ENCODE measurements around the gene TM4SF1.
A peak's percentile ranks its signal among the peaks of the same experiment; 100 is the strongest.

The TM4SF1 gene

GRCh38 chr3:149374793-149375500 lies 2.5 kb downstream of the TM4SF1 start:
- peak; percentile 45 to 78 for DNase-seq

- no peak for DNase-seq
Measured at GRCh38 chr3:149374391-149374790, 3.1 kb downstream of the TM4SF1 start.

GRCh38 chr3:149373235-149374125 lies 4.0 kb downstream of the TM4SF1 start:
- peak; percentile 66 to 95 for DNase-seq

- no peak for DNase-seq
Measured at GRCh38 chr3:149371723-149372114, 5.7 kb downstream of the TM4SF1 start.

- DNase-seq: peak; percentile 41 to 55
Measured at GRCh38 chr3:149371001-149371722, 6.3 kb downstream of the TM4SF1 start.

DNA sequence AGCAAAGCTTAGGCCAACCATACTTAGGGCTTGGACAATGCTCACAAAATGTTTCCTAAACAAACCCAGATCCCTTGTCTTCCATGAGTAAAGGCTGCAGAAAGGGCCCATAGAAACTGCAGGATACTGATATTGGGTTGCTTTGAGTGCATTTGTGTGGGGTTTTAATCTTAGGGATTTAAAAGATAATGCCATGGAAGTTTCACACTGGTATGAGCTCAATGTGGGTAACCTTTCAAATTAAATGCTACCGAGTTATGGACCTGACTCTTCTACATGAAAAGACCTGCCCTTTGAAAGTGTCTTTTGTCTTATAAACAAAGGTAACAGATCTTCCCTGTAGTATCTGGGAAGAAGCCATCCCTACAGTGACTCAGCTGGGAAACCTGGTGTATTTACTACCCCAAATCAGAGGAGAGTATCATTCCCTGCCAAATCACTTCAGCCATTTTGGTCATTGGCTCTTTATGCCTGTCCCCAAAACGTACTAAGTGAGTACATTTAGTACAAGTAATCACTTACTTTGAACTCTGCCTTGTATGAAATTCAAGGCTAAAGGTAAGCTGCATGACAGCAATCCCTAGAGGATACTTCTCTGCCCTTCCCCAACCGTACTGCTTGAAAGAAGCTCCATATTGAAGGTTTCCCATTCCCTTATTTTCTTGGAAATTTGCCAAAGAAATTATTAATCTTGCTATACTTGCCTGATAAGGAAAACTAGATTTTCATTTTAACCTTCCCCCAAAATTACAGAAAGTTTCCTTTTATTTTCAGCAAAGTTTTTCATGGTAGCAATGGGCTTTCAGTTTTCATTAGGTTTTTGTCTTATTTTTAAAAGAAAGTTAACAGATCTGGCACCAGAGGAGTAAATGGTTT lies 7.2 kb downstream of the TM4SF1 start:
- no peak for DNase-seq

DNA sequence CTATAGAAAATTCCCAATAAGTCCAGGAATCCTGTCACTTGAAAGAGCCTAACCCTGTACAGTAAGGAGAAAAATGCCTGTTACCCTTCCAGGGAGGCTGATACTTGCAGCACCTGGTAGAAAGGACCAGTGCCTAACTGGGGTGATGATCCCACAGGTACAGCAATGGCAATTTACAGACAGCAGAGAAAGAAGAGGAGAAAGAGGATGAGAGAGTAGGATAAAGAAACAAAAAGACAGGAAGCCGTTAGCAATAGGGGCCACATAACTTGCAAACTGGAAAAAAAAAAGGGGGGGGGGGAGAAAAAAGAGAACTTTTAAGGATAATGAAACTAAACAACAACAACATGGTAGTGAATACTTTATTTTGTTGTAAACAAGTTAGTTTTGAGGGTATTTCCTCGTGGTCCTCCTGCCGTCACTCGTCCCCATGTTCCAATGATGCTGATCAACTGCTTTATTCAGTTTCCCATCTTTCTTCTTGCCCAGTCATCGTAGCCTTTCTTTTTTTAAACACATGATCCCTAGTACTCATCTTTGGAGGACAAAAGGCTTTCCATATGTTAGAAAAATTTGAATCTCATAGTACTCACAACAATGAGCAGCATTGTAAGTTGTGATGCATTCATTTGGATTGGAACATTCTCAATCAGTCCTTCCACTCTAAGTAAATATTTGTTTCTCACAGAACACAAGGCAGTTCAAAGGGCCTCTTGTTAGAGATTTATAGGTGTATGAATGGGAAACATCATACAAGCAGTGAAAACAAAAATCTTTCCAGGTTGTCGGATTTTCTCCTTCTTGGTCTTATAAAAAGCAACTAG lies 8.6 kb downstream of the TM4SF1 start:
- DNase-seq: no peak

DNA sequence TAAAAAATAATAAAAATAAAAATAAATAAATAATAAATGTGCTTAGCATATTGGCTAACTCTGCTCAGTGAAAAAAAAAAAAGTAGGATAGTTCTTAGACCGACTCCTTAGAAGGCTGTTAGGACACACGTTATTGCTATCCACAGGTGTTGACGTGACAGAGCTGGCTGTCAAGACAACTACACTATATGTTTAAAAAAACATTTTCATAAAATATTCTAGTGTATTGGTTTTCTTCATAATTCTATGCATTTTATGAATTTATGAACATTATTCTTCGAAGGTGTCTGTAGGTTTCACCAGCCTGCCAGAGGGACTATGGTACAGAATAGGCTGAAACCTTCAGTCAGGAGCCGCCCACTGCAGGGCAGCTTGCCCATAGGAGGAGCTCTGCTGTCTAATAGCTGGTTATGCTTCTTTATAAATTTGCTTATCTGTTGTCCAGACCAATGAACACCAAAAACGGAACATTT lies 9.2 kb downstream of the TM4SF1 start:
- DNase-seq: no peak

- DNase-seq: no peak
Measured at GRCh38 chr3:149366941-149367840, 10.3 kb downstream of the TM4SF1 start.

DNA sequence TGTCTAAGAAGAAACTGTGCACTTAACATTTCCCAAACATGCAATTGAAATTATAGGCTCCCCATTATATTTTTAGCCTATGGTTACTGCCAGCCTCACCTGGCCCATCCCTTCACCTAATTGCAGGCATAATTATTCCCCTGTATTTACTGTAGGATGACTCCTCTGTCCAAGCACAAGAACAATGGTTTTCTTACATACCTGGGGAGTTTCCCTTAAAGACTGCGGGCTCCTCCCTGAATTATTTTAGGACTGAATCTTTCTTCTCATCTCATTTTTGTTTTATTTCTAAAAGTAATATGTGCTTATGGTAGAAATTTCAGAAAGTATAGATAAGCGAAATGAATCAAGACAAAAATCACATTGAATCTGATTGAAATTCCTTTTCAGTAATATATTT lies 11.4 kb downstream of the TM4SF1 start:
- no peak for DNase-seq

- no peak for DNase-seq
Measured at GRCh38 chr3:149364624-149365023, 12.8 kb downstream of the TM4SF1 start.

DNA sequence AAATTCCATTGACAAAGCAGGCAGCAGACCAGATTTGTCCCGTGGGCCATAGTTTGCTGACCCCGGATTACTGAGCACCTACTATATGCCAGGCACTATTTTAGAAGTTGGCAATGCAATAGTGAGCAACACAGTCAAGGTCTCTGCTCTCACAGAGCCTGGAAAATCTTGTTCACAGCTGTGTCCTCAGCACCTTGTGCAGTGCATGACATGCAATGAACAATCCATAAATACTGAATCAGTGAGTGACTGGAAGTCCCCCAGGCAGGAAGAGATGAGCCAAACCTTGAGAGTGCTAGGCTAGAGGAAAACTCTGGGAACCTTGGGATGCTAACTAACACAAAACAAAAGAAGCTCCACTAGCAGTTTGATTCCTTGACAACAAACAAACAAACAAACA lies 14.4 kb downstream of the TM4SF1 start:
- DNase-seq: no peak

- DNase-seq: no peak
Measured at GRCh38 chr3:149362366-149362765, 15.1 kb downstream of the TM4SF1 start.

GRCh38 chr3:149356630-149357029 lies 20.8 kb downstream of the TM4SF1 start:
- DNase-seq: no peak

DNA sequence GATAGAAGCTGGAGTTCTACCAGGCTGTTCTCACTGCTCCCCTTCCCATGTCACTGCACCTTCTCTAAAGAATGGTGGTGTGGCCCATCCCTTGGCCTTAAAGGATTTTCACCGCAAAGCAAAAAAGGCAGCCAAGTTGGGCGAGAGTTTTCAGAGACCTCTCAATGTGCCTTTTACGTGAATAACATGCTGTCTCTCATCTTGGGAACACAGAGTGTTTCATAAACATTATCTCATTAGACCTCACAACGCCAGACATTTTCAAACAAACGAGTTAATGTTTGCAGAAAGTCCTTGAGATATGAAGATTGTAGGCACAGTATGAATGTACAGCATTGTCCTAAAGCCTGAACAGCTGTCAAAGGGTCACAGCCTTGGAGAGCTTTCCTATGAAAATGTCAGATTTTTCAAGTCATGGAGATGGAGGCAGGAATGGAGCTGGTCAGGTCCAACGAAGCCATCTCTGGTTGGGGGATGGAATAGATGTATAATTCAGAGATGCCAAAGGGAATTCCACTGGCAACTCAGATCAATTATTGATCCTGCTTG lies 21.3 kb downstream of the TM4SF1 start:
- no peak for DNase-seq

DNA sequence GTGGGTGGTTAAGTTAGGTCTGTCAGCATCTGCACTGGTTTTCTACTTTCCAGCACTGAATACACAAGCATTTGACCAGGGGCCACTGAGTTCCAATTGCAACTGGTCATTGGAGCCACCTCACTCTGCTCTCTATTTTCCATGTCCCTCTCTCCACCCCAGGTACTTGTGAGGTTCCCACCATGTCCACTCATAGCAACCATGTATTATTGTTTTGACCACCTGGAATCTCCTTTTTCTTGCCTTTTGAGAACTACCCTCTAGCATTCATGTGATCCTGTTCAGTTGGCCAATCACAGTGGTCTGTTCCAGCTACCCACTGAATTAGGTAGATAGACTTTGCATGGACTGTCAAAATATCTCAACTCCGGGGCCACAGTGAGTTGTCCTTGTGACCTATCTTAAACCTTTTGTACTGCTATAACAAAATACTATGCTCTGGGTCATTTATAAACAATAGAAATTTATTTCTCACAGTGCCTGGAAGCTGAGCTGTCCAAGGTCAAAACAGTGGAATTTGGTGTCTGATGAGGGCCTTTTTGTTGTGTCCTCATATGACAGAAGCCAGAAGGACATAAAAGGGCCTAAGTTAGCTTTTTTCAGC lies 23.8 kb downstream of the TM4SF1 start:
- no peak for DNase-seq

GRCh38 chr3:149352556-149352955 lies 24.9 kb downstream of the TM4SF1 start:
- DNase-seq: peak; percentile 67 to 69

DNA sequence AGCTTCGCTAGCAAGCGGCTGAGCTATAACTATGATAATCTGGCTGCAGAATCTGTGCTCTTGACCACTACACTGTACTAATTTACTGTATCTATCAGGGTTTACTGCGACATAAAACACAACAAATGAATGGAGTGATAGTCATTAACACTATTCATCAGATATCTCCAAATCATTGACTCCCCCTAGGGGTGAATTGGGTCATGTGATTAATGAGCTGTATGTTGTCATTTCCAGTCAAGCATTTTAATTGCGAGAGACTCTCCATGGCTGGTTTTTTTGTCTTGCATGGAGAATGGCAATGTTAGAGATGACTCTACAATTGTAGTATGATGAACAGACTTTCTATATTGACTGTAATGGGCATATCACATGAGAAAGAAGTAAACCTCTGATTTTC lies 33.5 kb downstream of the TM4SF1 start:
- DNase-seq: no peak
